Upper lobe of left lung (tissue), 6 donors: ENCODE measurements around the gene RSRC1. TPM values are rescaled to one million over a fixed set of nuclear protein-coding genes. Genes with fewer than 3 reads are reported as not detected.

Experiments
- ATAC-seq, 2 donors: fragments of 200-7000 bp; cut with Tn5 transposase; one replicate each; pipeline ENCODE4 v1.9.1; 2022; ENCODE audit warnings: mild to moderate bottlenecking in 2 of 2, moderate library complexity in 2 of 2; ENCODE audit not compliant: low FRiP score in 2 of 2
- DNase-seq, 2 donors: peaks; one replicate each; pipeline ENCODE4 v3.0.0-alpha.2; 2019 to 2020
- H3K27ac ChIP-seq, 4 donors: fragments of 200-600 bp; sonication (generic); one replicate each; pipeline ENCODE4 v1.5.1; 2016 to 2019
- H3K27me3 ChIP-seq, 4 donors: fragments of 200-600 bp; sonication (generic); one replicate each; pipeline ENCODE4 v1.5.1; 2017 to 2019
- H3K36me3 ChIP-seq, 4 donors: fragments of 200-600 bp; sonication (generic); one replicate each; pipeline ENCODE4 v1.5.1; 2016 to 2019
- H3K4me1 ChIP-seq, 4 donors: fragments of 200-600 bp; sonication (generic); one replicate each; pipeline ENCODE4 v1.5.1; 2018 to 2019
- H3K4me3 ChIP-seq, 4 donors: fragments of 200-600 bp; sonication (generic); one replicate each; pipeline ENCODE4 v1.5.1; 2017 to 2019; ENCODE audit warnings: mild to moderate bottlenecking in 2 of 4, moderate library complexity in 1 of 4
- H3K9me3 ChIP-seq, 4 donors: fragments of 200-600 bp; sonication (generic); one replicate each; pipeline ENCODE4 v1.5.1; 2018 to 2019
- EP300 ChIP-seq, 4 donors: sonication (generic); formaldehyde crosslinking; IDR thresholded peaks; one replicate each; pipeline ENCODE4 v1.5.1; 2017; ENCODE audit warnings: antibody characterized with exemption in 4 of 4, control low read depth in 2 of 4
- POLR2A ChIP-seq, 4 donors: fragments of 450-650 bp; IDR thresholded peaks; one replicate each; pipeline ENCODE4 v1.5.1; 2016 to 2017; ENCODE audit warnings: antibody characterized with exemption in 4 of 4, mild to moderate bottlenecking in 2 of 4
- POLR2AphosphoS5 ChIP-seq, 2 donors: sonication (generic); formaldehyde crosslinking; IDR thresholded peaks; one replicate each; pipeline ENCODE4 v1.5.1; 2017; ENCODE audit warnings: antibody characterized with exemption in 2 of 2
- WGBS, 2 donors: methylation state at CpG; one replicate each; pipeline ENCODE4 v1.1.5; 2017 to 2018; 5-methylcytosine and 5-hydroxymethylcytosine counted together
- total RNA-seq, 6 donors: library from RNA; depleted of rRNA in 4 of 6; stranded (reverse); fragments of >200 nt in 4 of 6; gene quantifications; one replicate each; pipeline versions ENCODE4 v1.1.0 to v1.2.1, GENCODE V29; 2016 to 2021
- TF ChIP-seq, protein P1 (sequence below), 6 experiments: fragments of 450-650 bp in 4 of 6; fragments of 200-600 bp in 2 of 6; sonication (generic) in 2 of 6; IDR thresholded peaks; one replicate each; pipeline ENCODE4 v1.5.1; 2016 to 2019; ENCODE audit warnings: antibody characterized with exemption in 6 of 6
- donor health status: DM: no; HTN: no; CAD: no; lungs with moderate emphysema.
- donor health status: DM: no; HTN: yes; CAD: no; lungs with severe emphysema.

Gene RSRC1
- total RNA-seq, 6 donors from 2014 or later: 21.4 to 87.0 (median 24.5) TPM

DNA sequence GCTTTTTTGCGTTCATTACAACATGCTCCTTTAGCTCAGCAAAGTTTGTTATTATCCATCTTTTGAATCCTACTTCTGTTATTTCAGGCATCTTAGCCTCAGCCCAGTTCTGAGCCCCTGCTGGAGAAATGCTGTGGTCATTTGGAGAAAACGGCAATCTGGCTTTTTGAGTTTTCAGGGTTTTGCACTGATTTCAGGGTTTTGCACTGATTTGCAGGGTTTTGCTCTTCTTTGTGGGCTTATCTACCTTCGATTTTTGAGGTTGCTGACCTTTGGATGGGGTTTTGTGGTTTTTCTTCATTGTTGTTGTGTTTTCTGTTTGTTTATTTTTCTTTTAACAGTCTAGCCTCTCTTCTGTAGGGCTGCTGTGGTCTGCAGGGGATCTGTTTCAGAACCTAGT lies 137.4 kb downstream of the RSRC1 start:
- Histone ChIP-seq H3K27ac (no peak overlapping the region), H3K4me3 (no peak overlapping the region), H3K27me3 (no peaks in the 10 kb centered on the region), H3K9me3 (peaks cover 0 to 9% (median 0%) of the 10 kb centered on the region in 4 donors), H3K4me1 (no peaks in the 10 kb centered on the region), H3K36me3 (peaks cover 0 to 2% (median 0%) of the 10 kb centered on the region in 4 donors)
- ATAC-seq (no peak), DNase-seq (no peak)
- TF ChIP-seq POLR2AphosphoS5 (IDR thresholded peaks at IDR 0.05): no peak
- TF ChIP-seq, protein P1, sequence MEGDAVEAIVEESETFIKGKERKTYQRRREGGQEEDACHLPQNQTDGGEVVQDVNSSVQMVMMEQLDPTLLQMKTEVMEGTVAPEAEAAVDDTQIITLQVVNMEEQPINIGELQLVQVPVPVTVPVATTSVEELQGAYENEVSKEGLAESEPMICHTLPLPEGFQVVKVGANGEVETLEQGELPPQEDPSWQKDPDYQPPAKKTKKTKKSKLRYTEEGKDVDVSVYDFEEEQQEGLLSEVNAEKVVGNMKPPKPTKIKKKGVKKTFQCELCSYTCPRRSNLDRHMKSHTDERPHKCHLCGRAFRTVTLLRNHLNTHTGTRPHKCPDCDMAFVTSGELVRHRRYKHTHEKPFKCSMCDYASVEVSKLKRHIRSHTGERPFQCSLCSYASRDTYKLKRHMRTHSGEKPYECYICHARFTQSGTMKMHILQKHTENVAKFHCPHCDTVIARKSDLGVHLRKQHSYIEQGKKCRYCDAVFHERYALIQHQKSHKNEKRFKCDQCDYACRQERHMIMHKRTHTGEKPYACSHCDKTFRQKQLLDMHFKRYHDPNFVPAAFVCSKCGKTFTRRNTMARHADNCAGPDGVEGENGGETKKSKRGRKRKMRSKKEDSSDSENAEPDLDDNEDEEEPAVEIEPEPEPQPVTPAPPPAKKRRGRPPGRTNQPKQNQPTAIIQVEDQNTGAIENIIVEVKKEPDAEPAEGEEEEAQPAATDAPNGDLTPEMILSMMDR (IDR thresholded peaks at IDR 0.05): no peak
- no peak for TF ChIP-seq EP300 (IDR thresholded peaks at IDR 0.05)
- WGBS, 2 donors: 67 to 95% methylated on average over 3 of the region's 3 CpGs

DNA sequence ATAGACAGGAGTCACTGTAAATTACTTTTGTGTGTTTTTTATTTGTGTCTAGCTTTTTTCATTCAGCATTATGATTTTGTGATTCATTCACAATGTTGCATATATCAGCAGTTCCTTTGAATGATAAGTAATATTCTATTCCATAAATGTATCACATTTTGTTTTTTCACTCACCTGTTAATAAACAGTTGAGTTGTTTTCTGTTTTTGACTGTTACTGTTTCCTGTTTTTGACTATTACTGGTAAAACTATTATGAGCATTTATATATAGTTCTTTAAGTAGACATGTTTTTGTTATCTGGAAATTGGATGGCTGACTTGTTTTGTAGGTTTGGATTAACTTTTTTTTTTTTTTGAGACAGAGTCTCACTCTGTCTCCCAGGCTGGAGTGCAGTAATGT lies 138.4 kb downstream of the RSRC1 start:
- ATAC-seq (no peak), DNase-seq (no peak)
- TF ChIP-seq POLR2A (IDR thresholded peaks at IDR 0.05) (no peak), EP300 (IDR thresholded peaks at IDR 0.05) (no peak), POLR2AphosphoS5 (IDR thresholded peaks at IDR 0.05) (no peak)
- TF ChIP-seq, protein P1 (IDR thresholded peaks at IDR 0.05): no peak
- Histone ChIP-seq H3K27me3 (no peaks in the 10 kb centered on the region), H3K4me3 (no peak overlapping the region), H3K27ac (no peak overlapping the region), H3K36me3 (peaks cover 0 to 4% (median 0%) of the 10 kb centered on the region in 4 donors), H3K9me3 (peaks cover 0 to 9% (median 0%) of the 10 kb centered on the region in 4 donors), H3K4me1 (no peaks in the 10 kb centered on the region)

DNA sequence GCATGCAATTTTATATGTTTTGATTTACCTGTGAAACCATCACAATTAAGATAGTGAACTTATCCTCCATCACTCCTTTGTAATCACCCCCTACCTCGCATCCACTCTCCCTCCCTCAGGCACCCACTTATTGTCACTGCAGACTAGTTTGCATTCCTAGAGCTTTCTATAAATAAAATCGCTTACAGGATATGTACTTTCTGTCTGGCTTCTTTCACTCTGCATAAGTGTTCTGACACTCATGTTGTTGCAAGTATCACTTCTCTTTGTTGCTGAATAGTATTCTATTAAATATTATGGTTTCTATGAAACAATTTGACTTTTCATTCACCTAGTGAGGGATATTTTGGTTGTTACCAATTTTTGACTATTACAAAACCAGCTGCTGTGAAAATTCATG lies 139.3 kb downstream of the RSRC1 start:
- no peak overlapping the region for H3K27ac ChIP-seq
- 84 to 90% methylated on average over 2 of the region's 2 CpGs for WGBS, 2 donors
- H3K4me1 ChIP-seq: no peaks in the 10 kb centered on the region
- no peak for ATAC-seq
- no peaks in the 10 kb centered on the region for H3K27me3 ChIP-seq
- peaks cover 0 to 4% (median 0%) of the 10 kb centered on the region in 4 donors for H3K36me3 ChIP-seq
- H3K4me3 ChIP-seq: no peak overlapping the region
- H3K9me3 ChIP-seq: peaks cover 0 to 9% (median 0%) of the 10 kb centered on the region in 4 donors
- TF ChIP-seq POLR2AphosphoS5 (IDR thresholded peaks at IDR 0.05) (no peak), POLR2A (IDR thresholded peaks at IDR 0.05) (no peak), EP300 (IDR thresholded peaks at IDR 0.05) (no peak)
- TF ChIP-seq, protein P1 (IDR thresholded peaks at IDR 0.05): no peak
- DNase-seq: no peak

DNA sequence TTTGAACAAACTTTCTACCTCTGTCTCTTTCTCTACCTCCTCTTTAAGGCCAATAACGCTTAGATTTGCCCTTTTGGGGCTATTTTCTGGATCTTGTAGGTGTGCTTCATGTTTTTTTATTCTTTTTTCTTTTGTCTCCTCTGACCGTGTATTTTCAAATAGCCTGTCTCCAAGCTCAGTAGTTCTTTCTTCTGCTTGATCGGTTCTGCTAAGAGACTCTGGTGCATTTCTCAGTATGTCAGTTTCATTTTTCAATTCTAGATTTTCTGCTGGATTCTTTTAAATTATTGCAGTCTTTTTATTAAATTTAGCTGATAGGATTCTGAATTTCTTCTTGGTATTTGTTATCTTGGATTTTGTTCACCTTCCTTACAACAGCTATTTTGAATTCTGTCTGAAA lies 148.7 kb downstream of the RSRC1 start:
- Histone ChIP-seq H3K27me3 (no peaks in the 10 kb centered on the region), H3K36me3 (no peaks in the 10 kb centered on the region), H3K9me3 (peaks cover 0 to 7% (median 0%) of the 10 kb centered on the region in 4 donors), H3K27ac (no peak overlapping the region), H3K4me3 (no peak overlapping the region), H3K4me1 (no peaks in the 10 kb centered on the region)
- no peak for ATAC-seq
- DNase-seq: no peak
- TF ChIP-seq EP300 (IDR thresholded peaks at IDR 0.05): no peak
- no peak for TF ChIP-seq POLR2AphosphoS5 (IDR thresholded peaks at IDR 0.05)
- TF ChIP-seq POLR2A (IDR thresholded peaks at IDR 0.05): no peak
- TF ChIP-seq, protein P1 (IDR thresholded peaks at IDR 0.05): no peak
- 61 to 66% methylated on average over 3 of the region's 3 CpGs for WGBS, 2 donors

DNA sequence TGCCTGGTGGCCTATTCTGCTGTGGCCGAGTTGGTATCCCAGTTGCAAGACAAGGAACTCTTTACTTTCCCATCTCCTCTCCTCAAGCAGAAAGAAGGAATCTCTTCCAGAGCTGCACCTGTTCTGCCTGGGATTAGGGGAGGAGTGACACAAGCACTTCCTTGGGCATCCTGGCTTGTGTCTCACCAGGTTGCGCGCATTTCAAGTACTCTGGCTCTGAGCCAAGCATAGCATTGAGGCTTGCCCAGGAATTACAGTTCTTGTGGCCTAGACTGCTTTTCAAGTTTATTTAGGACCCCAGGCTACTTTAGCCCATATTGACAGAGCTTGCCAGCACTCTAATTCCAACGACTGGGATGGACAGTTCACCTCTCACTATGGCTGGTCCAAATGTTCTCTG lies 150.5 kb downstream of the RSRC1 start:
- Histone ChIP-seq H3K4me3 (no peak overlapping the region), H3K4me1 (no peaks in the 10 kb centered on the region), H3K27ac (no peak overlapping the region), H3K36me3 (no peaks in the 10 kb centered on the region), H3K9me3 (peaks cover 0 to 10% (median under 1%) of the 10 kb centered on the region in 4 donors), H3K27me3 (no peaks in the 10 kb centered on the region)
- DNase-seq (no peak), ATAC-seq (no peak)
- TF ChIP-seq, protein P1 (IDR thresholded peaks at IDR 0.05): no peak
- no peak for TF ChIP-seq POLR2A (IDR thresholded peaks at IDR 0.05)
- TF ChIP-seq POLR2AphosphoS5 (IDR thresholded peaks at IDR 0.05): no peak
- TF ChIP-seq EP300 (IDR thresholded peaks at IDR 0.05): no peak
- 84% methylated on average over 4 of the region's 4 CpGs for WGBS, 2 donors
